ENCODE data around the gene KRT26. TPM values are rescaled to one million over a fixed set of nuclear protein-coding genes. Genes with fewer than 3 reads are reported as not detected.

The KRT26 gene
- total and polyA plus RNA-seq, 2 of the 13 experiments (the other 11 are each of a cell fraction or from before 2014, with no cell fraction given), result not detected

DNA sequence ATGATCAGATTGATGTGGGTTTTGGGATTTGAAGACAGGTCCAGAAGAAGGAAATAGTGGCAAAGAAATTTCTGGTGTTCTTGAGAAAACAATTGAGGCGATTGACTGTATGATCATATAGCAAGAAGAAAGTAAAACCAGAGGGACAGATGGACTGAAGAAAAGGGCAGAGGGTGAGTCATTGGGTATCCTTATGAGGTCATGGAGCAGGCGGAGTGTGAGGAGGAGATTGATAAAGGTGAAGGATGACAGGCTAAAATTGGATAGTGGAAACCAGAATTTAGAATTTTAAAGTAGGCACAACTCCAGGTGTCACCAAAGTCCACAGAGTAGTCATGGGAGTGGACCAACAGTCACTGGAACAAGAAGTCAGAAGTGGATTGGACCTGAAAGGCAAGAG, 29.2 kb upstream of the KRT26 start:
- Histone ChIP-seq H4K20me1 (ENCODE audit: insufficient read depth, low read length) (no peaks in the 10 kb centered on the region), H3K27me3 (ENCODE audit: control insufficient read depth in 1 of 2, insufficient read depth in 2 of 2, low read length in 2 of 2) (peaks cover 0 to 18% of the 10 kb centered on the region in 2 experiments; a peak in 3 of 5 replicates), H2AFZ (ENCODE audit: low read length) (no peak overlapping the region), H3K9me3 (ENCODE audit: low read length) (no peaks in the 10 kb centered on the region), H3K4me3 (replicated peaks in 1 of 3; ENCODE audit: insufficient read depth in 1 of 3, low read depth in 2 of 3, low read length in 3 of 3) (no peak overlapping the region), H3K4me1 (ENCODE audit: insufficient read depth, low read length) (peaks cover 6% of the 10 kb centered on the region), H3K4me2 (ENCODE audit: low read depth, low read length) (no peak overlapping the region), H3K9ac (ENCODE audit: insufficient read depth, low read depth, low read length) (no peak overlapping the region), H3K36me3 (replicated peaks in 1 of 2; ENCODE audit: control insufficient read depth in 1 of 2, insufficient read depth in 2 of 2, low read length in 2 of 2) (no peaks in the 10 kb centered on the region), H3K27ac (ENCODE audit: extremely low read length, insufficient read depth, low read length) (no peak overlapping the region), H3K79me2 (ENCODE audit: insufficient read depth, low read length) (no peaks in the 10 kb centered on the region)
- in situ Hi-C loops (cut with HindIII; ENCODE audit: extremely low pct_ligation_motif_present, low pct_unique_long_range_greater_than_20kb) (loop anchor here (5.0 kb wide), 1 partner anchor 861 kb away; no protein-coding TSS in a partner anchor), intact Hi-C loops (cut with micrococcal nuclease; ENCODE audit: unreplicated experiment) (loop anchor here (5.0 kb wide), 1 partner anchor 846 kb away; no protein-coding TSS in a partner anchor)
- TF ChIP-seq, protein P1, sequence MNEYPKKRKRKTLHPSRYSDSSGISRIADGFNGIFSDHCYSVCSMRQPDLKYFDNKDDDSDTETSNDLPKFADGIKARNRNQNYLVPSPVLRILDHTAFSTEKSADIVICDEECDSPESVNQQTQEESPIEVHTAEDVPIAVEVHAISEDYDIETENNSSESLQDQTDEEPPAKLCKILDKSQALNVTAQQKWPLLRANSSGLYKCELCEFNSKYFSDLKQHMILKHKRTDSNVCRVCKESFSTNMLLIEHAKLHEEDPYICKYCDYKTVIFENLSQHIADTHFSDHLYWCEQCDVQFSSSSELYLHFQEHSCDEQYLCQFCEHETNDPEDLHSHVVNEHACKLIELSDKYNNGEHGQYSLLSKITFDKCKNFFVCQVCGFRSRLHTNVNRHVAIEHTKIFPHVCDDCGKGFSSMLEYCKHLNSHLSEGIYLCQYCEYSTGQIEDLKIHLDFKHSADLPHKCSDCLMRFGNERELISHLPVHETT (CRISPR knock-in tag; conservative IDR thresholded peaks at IDR 0.05), result no peak
- TF ChIP-seq RBAK (CRISPR knock-in tag; IDR thresholded peaks at IDR 0.05) (no peak), ZNF383 (CRISPR knock-in tag; IDR thresholded peaks at IDR 0.05; ENCODE audit: borderline replicate concordance) (no peak), CREB1 (IDR thresholded peaks at IDR 0.05) (peak; percentile 50), CREB1 (CRISPR knock-in tag; IDR thresholded peaks at IDR 0.05) (no peak), SP2 (CRISPR knock-in tag; IDR thresholded peaks at IDR 0.05) (no peak), ATF7 (IDR thresholded peaks at IDR 0.05) (0 out of 2 replicates have a peak, but pooled peaks have one; percentile 41), ATF7 (CRISPR knock-in tag; IDR thresholded peaks at IDR 0.05) (no peak), NFKB2 (CRISPR knock-in tag; IDR thresholded peaks at IDR 0.05; ENCODE audit: borderline replicate concordance) (no peak)
- TF ChIP-seq, protein P2, sequence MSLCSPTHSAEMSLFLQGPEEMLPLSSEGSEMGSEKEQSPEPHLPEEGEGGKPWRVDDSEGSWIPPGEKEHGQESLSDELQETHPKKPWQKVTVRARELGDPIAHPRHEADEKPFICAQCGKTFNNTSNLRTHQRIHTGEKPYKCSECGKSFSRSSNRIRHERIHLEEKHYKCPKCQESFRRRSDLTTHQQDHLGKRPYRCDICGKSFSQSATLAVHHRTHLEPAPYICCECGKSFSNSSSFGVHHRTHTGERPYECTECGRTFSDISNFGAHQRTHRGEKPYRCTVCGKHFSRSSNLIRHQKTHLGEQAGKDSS (CRISPR knock-in tag; IDR thresholded peaks at IDR 0.05; ENCODE audit: borderline replicate concordance, low read depth), result no peak
- ChIA-PET CTCF (ENCODE audit: low intra/inter-chr PET ratio, low total read pairs) (no interaction called here), POLR2A (no interaction called here)
- FAIRE-seq (no peak), ATAC-seq (no peak), DNase-seq (ENCODE audit: low spot score) (no peak)
- 5% methylated on average over 2 of the region's 2 CpGs for WGBS (ENCODE audit: low lambda C conversion rate)
- no TSS peak for BruUV-seq (replicated peaks)
